HCEC 1CT (cell line): Measurements from ENCODE around the gene IL11.

ENCODE experiments used
- DNase-seq: peaks from one replicate; pipeline ENCODE4 v3.0.0-alpha.2; 2017

Gene IL11

DNA sequence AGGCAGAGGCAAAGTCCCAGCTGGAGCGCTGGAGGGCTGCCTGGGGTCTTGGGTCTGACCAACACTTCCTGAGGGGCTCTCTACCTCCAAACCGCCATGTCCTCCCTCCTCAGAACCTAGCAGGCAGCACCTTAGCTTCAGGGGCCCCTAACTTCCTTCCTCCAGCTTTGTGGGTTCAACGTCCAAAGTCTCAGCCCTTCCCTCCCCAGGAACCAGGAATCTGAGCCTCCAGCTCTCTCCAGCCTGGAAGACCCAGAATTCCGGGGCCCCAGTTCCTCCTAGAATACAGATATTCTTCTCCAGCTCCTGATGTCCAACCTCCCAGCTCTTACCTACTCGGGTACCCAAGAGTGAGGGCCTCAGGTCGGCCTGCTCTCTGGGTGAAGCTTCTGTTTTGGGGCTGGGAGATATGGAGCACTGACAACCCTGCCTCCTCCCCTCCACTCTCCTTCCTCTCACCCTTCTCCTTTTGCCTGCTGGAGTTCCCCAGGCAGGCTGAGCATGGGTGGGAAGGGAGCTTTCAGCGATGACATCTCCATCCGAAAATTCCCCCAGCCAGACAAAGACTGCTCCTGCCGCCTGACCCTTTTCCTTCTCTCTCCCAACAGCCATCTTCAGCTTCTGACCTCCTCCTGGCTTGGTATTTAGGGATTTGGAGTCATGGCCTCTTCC lies 48.7 kb downstream of the IL11 start:
- no peak for DNase-seq

DNA sequence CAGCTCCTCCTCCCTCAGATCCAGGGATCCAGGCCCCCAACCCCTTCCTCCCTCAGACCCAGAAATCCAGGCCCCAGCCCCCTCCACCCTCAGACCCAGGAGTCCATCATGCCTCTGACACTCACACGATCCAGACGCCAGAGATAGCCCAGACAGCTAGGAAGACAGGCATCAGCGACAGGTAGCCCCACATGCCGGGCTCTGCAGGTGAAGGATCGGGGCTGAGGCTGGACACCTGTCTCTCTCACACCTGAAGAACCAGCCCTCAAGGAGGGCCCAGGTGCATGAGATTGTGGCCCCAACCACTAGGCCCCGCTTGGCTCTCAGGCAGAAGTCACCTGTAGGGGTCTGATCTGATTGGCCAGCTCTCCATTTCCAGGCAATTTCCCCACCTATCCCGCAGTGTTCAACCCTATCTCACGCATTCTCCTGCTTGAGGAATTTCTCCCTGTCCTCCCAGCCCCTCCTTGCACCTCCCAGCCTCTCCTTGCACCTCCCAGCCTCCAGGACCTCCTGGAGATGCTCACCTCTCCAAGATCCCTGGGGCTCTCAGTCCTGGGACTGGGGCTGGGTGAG lies 49.3 kb downstream of the IL11 start:
- no peak for DNase-seq

DNA sequence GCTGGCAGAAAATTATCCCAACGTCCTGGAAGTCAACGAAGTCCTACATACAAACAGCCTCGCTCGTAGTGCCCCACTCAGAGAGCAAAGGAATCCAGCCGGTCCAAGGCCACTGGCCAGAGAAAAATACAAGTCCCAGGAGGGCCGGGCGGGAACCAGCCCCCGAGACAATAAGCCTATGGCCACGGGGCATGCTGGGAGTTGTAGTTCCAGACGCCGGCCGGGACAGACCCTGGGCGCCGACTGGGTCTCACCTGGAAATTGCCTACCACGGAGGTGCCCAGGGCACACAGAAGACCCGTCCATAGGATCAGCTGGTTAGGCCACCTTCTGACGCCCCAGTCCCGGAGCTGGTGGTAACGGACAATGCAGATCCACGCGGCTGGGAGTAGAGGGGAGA lies 50.5 kb downstream of the IL11 start:
- peak; percentile 6 for DNase-seq

DNA sequence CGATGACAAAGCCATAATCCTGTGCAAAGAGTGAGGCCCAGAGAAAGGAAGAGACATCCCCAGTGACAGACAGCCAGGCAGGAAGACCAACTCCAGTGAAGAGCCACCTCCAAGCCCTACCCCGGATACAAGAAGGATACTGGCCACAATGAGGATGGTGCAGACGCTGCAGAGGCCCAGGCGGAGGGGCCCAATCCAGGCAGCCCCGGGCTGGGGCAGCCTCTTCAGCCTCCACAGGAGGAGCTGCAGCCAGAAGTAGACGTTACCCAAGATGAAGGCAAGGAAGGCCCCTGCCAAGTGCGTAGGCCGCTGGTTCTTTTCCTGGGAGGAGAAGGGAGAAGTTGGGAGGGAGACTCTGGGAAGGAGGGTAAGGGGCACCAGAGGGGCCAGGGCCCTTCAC lies 53.6 kb downstream of the IL11 start:
- DNase-seq: no peak

DNA sequence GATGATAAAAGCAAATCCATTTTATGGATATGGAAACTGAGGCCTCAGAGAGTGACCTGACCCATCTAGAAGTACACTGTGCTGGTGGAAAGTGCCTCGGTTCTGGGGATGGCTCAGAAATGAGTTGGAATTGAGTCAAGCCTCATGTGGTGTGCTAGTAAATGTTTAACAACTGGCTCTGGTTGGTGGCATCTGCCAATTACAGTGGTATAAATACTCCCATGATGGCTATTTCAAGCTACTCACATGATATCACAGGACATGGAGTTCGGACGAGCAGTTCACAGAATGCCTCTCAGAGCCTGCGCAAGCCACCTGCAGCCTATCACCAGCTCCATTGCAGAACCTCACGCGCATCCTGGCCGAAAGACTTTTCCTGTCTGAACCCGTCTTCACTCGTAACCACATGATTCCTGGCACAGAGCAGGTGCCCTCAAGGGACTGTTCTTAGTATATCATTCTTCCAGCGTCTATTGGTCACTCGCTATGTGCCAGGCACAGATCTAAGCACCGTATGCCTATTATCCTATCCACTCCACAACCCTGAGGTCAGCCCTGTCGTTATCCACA lies 54.2 kb downstream of the IL11 start:
- no peak for DNase-seq

DNA sequence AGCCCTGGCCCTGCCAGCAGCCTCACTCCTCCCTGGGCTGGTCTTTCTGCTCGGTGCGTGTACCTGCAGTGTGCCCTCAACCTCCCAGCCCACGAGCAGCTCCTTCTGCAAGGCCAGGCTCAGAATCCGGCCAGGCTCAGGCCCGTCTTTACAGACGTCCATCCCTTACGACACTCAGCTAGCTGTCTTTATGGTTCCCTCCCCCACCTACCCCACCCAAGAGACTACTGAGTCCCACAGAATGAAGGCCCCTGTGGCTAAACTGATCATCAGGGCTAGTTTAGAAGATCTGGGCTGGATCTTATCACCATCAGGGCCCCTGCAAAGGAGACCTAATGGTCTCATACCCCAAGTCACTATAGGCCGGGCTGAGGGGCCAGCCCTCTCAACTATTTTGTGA lies 55.9 kb downstream of the IL11 start:
- no peak for DNase-seq
